ENCODE data around the gene ZFPM1. TPM values are rescaled to one million over a fixed set of nuclear protein-coding genes. Genes with fewer than 3 reads are reported as not detected.
A peak's percentile ranks its signal among the peaks of the same experiment; 100 is the strongest.

The ZFPM1 gene
- total RNA-seq, 3 donors from 2014 or later (not counting 1 experiment from before 2014, with no cell fraction given), result 56.3 to 71.0 (median 64.6) TPM

DNA sequence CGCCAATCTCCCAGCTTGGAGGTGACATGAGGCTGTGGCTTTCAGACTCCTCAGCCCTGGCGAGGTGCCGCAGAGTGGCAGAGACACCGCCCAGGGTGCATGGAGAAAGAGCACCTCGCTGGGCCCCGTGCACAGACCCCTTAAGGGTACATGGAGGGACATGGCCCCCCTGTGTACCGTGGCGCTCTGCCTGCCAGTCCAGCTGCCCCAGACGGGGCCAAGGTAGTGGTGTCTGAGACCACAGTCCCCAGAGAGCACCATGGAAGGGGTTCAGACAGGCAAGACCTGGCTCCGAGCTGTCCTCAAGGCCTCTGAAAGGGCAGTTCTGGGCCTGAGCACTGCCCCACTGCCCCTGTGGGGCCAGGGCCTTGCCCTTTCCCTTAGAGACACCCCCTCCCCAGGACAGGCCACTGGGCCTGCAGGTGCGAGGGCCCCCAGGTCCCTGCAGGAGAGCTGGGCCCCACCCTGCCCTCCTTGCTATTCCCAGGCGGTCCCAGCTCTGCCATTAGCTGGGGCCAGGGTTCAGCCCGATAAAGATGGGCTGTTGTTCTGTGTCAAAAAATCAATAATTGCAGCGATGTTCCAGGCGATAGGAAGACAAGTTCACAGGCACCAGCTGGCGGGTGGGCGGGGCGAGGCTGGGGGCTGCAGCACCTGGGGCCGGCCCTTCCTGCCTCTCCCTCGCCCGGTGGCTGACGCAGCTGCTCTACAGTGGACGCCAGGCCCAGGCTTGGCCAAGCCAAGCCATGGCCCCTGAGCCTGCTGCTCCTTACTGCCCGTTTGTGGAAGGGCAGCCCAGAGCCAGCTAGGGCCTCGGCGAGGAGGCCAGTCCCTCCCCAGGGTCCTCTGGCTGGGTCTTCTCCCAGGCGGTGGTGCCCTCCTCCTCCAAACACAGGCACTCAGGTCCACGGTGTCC lies 51.7 kb downstream of the ZFPM1 start:
- 90% methylated on average over 28 of the region's 28 CpGs for WGBS (ENCODE audit: insufficient coverage)
- Histone ChIP-seq H3K27me3 (ENCODE audit: control insufficient read depth, insufficient read depth, low read length) (no peaks in the 10 kb centered on the region), H3K36me3 (ENCODE audit: control insufficient read depth, insufficient read depth, low read length) (peaks cover 3% of the 10 kb centered on the region), H3K9me3 (ENCODE audit: control insufficient read depth, insufficient read depth, low read length) (no peaks in the 10 kb centered on the region), H3K4me3 (ENCODE audit: low read length) (no peak overlapping the region), H3K27ac (ENCODE audit: low read length) (peak overlapping the region; percentile 20), H3K4me1 (ENCODE audit: control insufficient read depth, insufficient read depth, low read length) (peaks cover 43% of the 10 kb centered on the region)
- Mint-ChIP-seq H3K27me3 (ENCODE audit: low read depth in 2 of 2) (no peaks in the 10 kb centered on the region), H3K4me1 (peaks cover 28 to 58% of the 10 kb centered on the region in 2 donors), H3K36me3 (no peaks in the 10 kb centered on the region), H3K9me3 (no peaks in the 10 kb centered on the region), H3K27ac (peak overlapping the region; percentile 81 to 88), H3K4me3 (peak overlapping the region; percentile 9)
- intact Hi-C loops (cut with micrococcal nuclease), result loop anchor here (5.0 kb wide), 1 partner anchor 32 kb away; no protein-coding TSS in a partner anchor
- TF ChIP-seq, protein P1, sequence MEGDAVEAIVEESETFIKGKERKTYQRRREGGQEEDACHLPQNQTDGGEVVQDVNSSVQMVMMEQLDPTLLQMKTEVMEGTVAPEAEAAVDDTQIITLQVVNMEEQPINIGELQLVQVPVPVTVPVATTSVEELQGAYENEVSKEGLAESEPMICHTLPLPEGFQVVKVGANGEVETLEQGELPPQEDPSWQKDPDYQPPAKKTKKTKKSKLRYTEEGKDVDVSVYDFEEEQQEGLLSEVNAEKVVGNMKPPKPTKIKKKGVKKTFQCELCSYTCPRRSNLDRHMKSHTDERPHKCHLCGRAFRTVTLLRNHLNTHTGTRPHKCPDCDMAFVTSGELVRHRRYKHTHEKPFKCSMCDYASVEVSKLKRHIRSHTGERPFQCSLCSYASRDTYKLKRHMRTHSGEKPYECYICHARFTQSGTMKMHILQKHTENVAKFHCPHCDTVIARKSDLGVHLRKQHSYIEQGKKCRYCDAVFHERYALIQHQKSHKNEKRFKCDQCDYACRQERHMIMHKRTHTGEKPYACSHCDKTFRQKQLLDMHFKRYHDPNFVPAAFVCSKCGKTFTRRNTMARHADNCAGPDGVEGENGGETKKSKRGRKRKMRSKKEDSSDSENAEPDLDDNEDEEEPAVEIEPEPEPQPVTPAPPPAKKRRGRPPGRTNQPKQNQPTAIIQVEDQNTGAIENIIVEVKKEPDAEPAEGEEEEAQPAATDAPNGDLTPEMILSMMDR (IDR thresholded peaks at IDR 0.05), result no peak
- no peak for DNase-seq
- no peak for ATAC-seq

DNA sequence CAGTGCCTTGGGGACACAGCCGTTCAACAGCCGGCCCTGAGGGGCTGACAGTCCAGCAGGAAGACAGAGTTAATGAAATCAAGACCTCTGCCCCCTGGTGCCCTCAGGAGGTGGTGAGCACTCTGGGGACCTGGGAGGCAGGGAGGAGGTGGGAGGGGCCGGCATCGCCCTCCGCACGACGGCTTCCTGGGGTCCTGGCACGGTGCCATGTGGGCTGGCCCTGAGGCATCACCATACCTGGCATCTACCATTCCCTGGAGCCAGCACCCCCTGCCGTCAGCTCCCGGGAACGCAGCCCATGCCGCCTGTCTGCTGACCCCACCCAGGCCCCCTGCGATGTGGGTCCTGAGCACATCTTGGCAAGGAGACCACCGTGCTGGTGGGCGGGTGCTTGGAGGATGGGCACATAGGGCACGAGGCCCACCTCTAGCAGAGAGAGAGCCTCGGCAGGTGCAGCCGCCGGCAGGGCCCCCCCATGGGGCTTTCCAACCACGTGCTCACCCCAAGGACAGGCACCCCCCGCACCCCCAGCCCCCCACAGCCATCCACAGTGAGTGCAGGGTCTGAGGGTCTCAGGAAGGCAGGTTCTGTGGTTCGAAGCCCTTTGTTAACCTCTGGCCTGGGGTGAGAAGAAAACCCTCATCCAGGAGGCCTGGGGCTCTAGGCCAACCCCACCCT lies 52.5 kb downstream of the ZFPM1 start:
- DNase-seq, result peak; percentile 56 to 81
- H3K36me3 Mint-ChIP-seq, result no peaks in the 10 kb centered on the region
- peaks cover 22 to 56% of the 10 kb centered on the region in 2 donors for H3K4me1 Mint-ChIP-seq

DNA sequence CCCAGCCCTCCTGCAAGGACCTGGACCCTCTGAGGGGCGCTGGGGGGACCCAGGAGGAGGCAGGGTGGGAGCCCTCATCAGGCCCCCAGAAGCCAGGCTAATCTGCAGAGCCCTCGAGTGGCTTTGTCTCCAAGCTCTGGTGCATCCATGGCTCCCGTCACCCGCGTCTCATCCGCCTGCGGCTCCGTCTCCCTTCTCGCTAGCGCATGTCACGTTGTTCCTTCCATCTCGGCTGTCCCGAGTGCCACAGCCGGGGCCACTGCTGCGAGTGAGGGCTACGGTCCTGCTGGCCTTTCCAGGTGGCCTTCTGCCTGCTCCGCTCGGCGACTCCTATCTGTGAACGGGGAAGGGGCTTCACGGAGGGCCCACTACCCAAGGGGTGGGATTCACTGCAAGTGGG lies 53.6 kb downstream of the ZFPM1 start:
- Histone ChIP-seq H3K36me3 (ENCODE audit: control insufficient read depth, insufficient read depth, low read length) (peaks cover 3% of the 10 kb centered on the region), H3K27me3 (ENCODE audit: control insufficient read depth, insufficient read depth, low read length) (no peaks in the 10 kb centered on the region), H3K27ac (ENCODE audit: low read length) (no peak overlapping the region), H3K9me3 (ENCODE audit: control insufficient read depth, insufficient read depth, low read length) (no peaks in the 10 kb centered on the region), H3K4me3 (ENCODE audit: low read length) (no peak overlapping the region), H3K4me1 (ENCODE audit: control insufficient read depth, insufficient read depth, low read length) (peaks cover 31% of the 10 kb centered on the region)
- no peaks in the 10 kb centered on the region for H3K27me3 Mint-ChIP-seq (ENCODE audit: low read depth in 2 of 2)
- H3K9me3 Mint-ChIP-seq, result no peaks in the 10 kb centered on the region
- no peaks in the 10 kb centered on the region for H3K36me3 Mint-ChIP-seq
- intact Hi-C loops (cut with micrococcal nuclease), result loop anchor here (5.0 kb wide), 1 partner anchor 34 kb away; no protein-coding TSS in a partner anchor
- H3K4me3 Mint-ChIP-seq, result no peak overlapping the region
- H3K4me1 Mint-ChIP-seq, result peaks cover 11 to 50% of the 10 kb centered on the region in 2 donors
- ATAC-seq, result no peak
- TF ChIP-seq, protein P1 (IDR thresholded peaks at IDR 0.05), result no peak
- no peak overlapping the region for H3K27ac Mint-ChIP-seq
- no peak for DNase-seq
- WGBS (ENCODE audit: insufficient coverage), result 94% methylated on average over 21 of the region's 21 CpGs

More for the DNA sequence above, 52.5 kb downstream of the ZFPM1 start:
- 71% methylated on average over 21 of the region's 22 CpGs for WGBS (ENCODE audit: insufficient coverage)
- H3K4me3 ChIP-seq (ENCODE audit: low read length), result no peak overlapping the region
- peaks cover 36% of the 10 kb centered on the region for H3K4me1 ChIP-seq (ENCODE audit: control insufficient read depth, insufficient read depth, low read length)
- TF ChIP-seq, protein P1 (IDR thresholded peaks at IDR 0.05), result peak; percentile 13
- peak; percentile 41 to 66 (median 62) for ATAC-seq
- H3K27ac ChIP-seq (ENCODE audit: low read length), result peak overlapping the region; percentile 20
- no peaks in the 10 kb centered on the region for H3K9me3 ChIP-seq (ENCODE audit: control insufficient read depth, insufficient read depth, low read length)
- intact Hi-C loops (cut with micrococcal nuclease), result loop anchor here (5.0 kb wide), 1 partner anchor 33 kb away; no protein-coding TSS in a partner anchor
- Mint-ChIP-seq H3K9me3 (no peaks in the 10 kb centered on the region), H3K4me3 (peak overlapping the region; percentile 9), H3K27ac (peak overlapping the region; percentile 81 to 88), H3K27me3 (ENCODE audit: low read depth in 2 of 2) (no peaks in the 10 kb centered on the region)
- peaks cover 3% of the 10 kb centered on the region for H3K36me3 ChIP-seq (ENCODE audit: control insufficient read depth, insufficient read depth, low read length)
- no peaks in the 10 kb centered on the region for H3K27me3 ChIP-seq (ENCODE audit: control insufficient read depth, insufficient read depth, low read length)

Measured in natural killer cell (primary cell).